ENCODE results near the gene ATP11C. TPM values are rescaled to one million over a fixed set of nuclear protein-coding genes. Genes with fewer than 3 reads are reported as not detected.
A peak's percentile ranks its signal among the peaks of the same experiment; 100 is the strongest.
"Not testable (repeated sequence)": the region's sequence is repeated elsewhere in the genome, so short reads cannot be mapped to it uniquely, and the experiment has no call there.

Gene ATP11C
- total RNA-seq, 6 experiments from 2014 or later, result 25.1 to 38.6 (median 35.7) TPM

DNA sequence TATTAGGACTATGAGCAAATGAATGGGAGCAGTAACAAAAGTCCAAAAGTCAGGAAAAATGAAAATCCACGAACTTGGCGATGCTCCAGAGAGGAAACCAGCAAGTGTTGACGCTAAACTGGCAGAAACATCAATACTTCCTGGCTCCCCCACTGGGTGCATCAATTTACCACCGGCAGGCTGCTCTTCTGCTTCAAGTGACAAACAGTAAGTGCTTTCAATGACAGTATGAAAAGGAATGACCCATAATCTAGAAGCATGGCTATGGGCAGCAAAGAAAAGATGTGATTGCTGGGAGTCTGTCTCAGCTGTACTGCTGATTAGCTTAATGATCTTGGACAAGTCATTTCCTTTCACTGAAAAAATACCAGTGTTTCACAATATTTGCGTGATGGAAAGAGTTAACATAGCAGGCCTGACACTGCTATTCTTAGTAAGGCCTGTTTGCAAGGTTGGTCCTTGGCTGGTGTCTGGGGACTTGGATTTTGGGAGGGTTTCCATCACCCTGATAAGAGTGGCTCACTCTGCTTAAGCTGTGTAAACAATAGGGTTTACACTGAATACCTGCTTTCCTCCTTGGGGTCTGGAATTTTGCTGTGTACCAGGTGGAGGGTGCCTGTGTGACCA is 8.7 kb downstream of the ATP11C start:
- no peak overlapping the region for H3K27ac Mint-ChIP-seq
- DNase-seq, result no peak
- peaks cover 62% of the 10 kb centered on the region for H3K4me1 Mint-ChIP-seq (ENCODE audit: low read depth)
- peaks cover 5% of the 10 kb centered on the region for H3K36me3 Mint-ChIP-seq (ENCODE audit: low read depth)
- TF ChIP-seq, protein P1, sequence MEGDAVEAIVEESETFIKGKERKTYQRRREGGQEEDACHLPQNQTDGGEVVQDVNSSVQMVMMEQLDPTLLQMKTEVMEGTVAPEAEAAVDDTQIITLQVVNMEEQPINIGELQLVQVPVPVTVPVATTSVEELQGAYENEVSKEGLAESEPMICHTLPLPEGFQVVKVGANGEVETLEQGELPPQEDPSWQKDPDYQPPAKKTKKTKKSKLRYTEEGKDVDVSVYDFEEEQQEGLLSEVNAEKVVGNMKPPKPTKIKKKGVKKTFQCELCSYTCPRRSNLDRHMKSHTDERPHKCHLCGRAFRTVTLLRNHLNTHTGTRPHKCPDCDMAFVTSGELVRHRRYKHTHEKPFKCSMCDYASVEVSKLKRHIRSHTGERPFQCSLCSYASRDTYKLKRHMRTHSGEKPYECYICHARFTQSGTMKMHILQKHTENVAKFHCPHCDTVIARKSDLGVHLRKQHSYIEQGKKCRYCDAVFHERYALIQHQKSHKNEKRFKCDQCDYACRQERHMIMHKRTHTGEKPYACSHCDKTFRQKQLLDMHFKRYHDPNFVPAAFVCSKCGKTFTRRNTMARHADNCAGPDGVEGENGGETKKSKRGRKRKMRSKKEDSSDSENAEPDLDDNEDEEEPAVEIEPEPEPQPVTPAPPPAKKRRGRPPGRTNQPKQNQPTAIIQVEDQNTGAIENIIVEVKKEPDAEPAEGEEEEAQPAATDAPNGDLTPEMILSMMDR (IDR thresholded peaks at IDR 0.05), result no peak
- H3K4me3 Mint-ChIP-seq, result no peak overlapping the region
- H3K27me3 Mint-ChIP-seq (ENCODE audit: insufficient read depth), result no peaks in the 10 kb centered on the region
- H3K9me3 Mint-ChIP-seq, result no peaks in the 10 kb centered on the region

DNA sequence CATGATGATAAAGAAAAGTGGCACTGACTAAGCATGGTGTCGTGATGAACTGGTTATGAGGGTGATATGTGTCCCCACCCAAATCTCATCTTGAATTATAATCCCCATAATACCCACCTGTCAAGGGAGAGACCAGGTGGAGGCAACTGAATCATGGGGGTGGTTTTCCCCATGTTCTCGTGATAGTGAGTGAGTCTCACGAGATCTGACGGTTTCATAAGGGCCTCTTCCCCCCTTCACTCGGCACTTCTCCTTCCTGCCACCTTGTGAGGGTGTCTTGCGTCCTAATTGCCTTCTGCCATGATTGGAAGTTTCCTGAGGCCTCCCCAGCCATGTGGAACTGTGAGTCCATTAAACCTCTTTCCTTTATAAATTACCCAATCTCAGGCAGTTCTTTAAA is 11.7 kb downstream of the ATP11C start:
- peak overlapping the region; percentile 5; the same call in 1 of the 2 replicates for H3K27ac Mint-ChIP-seq
- H3K4me1 Mint-ChIP-seq (ENCODE audit: low read depth), result peaks cover 58% of the 10 kb centered on the region
- not testable (repeated sequence) for DNase-seq; H3K27me3 Mint-ChIP-seq (ENCODE audit: insufficient read depth); H3K36me3 Mint-ChIP-seq (ENCODE audit: low read depth); H3K4me3 Mint-ChIP-seq; H3K9me3 Mint-ChIP-seq

DNA sequence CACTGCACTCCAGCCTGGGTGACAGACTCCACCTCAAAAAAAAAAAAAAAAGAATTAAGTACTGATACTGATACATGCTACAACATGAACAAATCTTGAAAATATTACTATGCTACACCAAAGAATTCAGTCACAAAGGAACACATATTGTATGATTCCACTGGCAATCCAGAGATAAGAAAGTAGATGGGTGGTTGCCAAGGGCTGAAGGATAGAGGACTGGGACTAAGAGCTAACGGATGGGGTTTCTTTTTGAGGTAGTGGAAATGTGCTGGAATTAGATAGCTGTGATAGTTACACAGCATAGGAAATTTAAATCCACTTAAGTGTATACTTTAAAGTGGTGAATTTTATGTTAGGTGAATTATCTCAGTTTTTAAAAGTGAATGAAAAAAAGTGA is 12.5 kb downstream of the ATP11C start:
- TF ChIP-seq, protein P1 (IDR thresholded peaks at IDR 0.05), result no peak
- H3K4me1 Mint-ChIP-seq (ENCODE audit: low read depth), result peaks cover 52% of the 10 kb centered on the region
- peak overlapping the region; percentile 5; the same call in 1 of the 2 replicates for H3K27ac Mint-ChIP-seq
- H3K36me3 Mint-ChIP-seq (ENCODE audit: low read depth), result peaks cover 5% of the 10 kb centered on the region
- DNase-seq, result no peak
- H3K27me3 Mint-ChIP-seq (ENCODE audit: insufficient read depth), result no peaks in the 10 kb centered on the region
- H3K4me3 Mint-ChIP-seq, result no peak overlapping the region
- no peaks in the 10 kb centered on the region for H3K9me3 Mint-ChIP-seq

- Mint-ChIP-seq H3K4me3 (no peak overlapping the region), H3K9me3 (no peaks in the 10 kb centered on the region), H3K27ac (no peak overlapping the region), H3K4me1 (ENCODE audit: low read depth) (peaks cover 30% of the 10 kb centered on the region), H3K36me3 (ENCODE audit: low read depth) (peaks cover 3% of the 10 kb centered on the region; the same call in 1 of the 2 replicates), H3K27me3 (ENCODE audit: insufficient read depth) (no peaks in the 10 kb centered on the region)
- TF ChIP-seq, protein P1 (IDR thresholded peaks at IDR 0.05), result no peak
- no peak for DNase-seq
Observed at GRCh38 chrX:139914421-139914820, 18.4 kb downstream of the ATP11C start.

GRCh38 chrX:139909712-139910111 is 23.1 kb downstream of the ATP11C start:
- DNase-seq, result no peak
- TF ChIP-seq, protein P1 (IDR thresholded peaks at IDR 0.05), result no peak
- no peak overlapping the region for H3K4me3 Mint-ChIP-seq
- H3K27me3 Mint-ChIP-seq (ENCODE audit: insufficient read depth), result no peaks in the 10 kb centered on the region
- peaks cover 41% of the 10 kb centered on the region for H3K4me1 Mint-ChIP-seq (ENCODE audit: low read depth)
- H3K9me3 Mint-ChIP-seq, result no peaks in the 10 kb centered on the region
- H3K36me3 Mint-ChIP-seq (ENCODE audit: low read depth), result peaks cover 3% of the 10 kb centered on the region; the same call in 1 of the 2 replicates
- peak overlapping the region; percentile 48; the same call in 1 of the 2 replicates for H3K27ac Mint-ChIP-seq

DNA sequence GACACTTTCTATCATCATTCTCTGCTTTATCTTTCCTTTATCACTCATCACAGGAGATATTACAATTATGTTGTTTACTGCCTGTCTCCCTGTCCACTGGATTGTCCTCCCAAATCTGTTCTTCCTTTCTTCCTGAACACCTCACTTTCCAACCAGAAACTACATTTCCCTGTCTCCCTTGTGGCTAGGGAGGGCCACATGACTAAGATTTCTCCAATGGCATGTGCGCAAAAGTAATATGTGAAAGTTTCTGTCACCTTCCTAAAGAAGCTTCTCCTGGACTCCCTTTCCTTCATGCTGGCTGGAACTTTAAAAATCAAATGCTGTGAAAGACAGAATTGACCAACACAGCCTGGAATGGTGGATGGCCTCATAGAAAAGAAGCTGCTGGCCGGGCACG is 25.8 kb downstream of the ATP11C start:
- Mint-ChIP-seq H3K4me1 (ENCODE audit: low read depth) (peaks cover 46% of the 10 kb centered on the region), H3K36me3 (ENCODE audit: low read depth) (no peaks in the 10 kb centered on the region), H3K4me3 (no peak overlapping the region), H3K27ac (peak overlapping the region; percentile 31; the same call in 1 of the 2 replicates), H3K9me3 (no peaks in the 10 kb centered on the region), H3K27me3 (ENCODE audit: insufficient read depth) (no peaks in the 10 kb centered on the region; the same call in 1 of the 2 replicates)
- TF ChIP-seq, protein P1 (IDR thresholded peaks at IDR 0.05), result no peak
- DNase-seq, result no peak
